Activated CD8-positive, alpha-beta memory T cell treated with anti-CD3 and anti-CD28 coated beads for 48 hours (primary cell): ENCODE measurements around the gene FAM83G.
"Not testable (repeated sequence)": the region's sequence is repeated elsewhere in the genome, so short reads cannot be mapped to it uniquely, and the experiment has no call there.

ENCODE experiments used
- DNase-seq, 3 experiments: peaks; one replicate each; pipeline ENCODE4 v3.0.0-alpha.2; 2020; ENCODE audit warnings: low read depth in 2 of 3, low spot score in 2 of 3

FAM83G gene, protein sequence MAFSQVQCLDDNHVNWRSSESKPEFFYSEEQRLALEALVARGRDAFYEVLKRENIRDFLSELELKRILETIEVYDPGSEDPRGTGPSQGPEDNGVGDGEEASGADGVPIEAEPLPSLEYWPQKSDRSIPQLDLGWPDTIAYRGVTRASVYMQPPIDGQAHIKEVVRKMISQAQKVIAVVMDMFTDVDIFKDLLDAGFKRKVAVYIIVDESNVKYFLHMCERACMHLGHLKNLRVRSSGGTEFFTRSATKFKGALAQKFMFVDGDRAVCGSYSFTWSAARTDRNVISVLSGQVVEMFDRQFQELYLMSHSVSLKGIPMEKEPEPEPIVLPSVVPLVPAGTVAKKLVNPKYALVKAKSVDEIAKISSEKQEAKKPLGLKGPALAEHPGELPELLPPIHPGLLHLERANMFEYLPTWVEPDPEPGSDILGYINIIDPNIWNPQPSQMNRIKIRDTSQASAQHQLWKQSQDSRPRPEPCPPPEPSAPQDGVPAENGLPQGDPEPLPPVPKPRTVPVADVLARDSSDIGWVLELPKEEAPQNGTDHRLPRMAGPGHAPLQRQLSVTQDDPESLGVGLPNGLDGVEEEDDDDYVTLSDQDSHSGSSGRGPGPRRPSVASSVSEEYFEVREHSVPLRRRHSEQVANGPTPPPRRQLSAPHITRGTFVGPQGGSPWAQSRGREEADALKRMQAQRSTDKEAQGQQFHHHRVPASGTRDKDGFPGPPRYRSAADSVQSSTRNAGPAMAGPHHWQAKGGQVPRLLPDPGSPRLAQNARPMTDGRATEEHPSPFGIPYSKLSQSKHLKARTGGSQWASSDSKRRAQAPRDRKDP

DNA sequence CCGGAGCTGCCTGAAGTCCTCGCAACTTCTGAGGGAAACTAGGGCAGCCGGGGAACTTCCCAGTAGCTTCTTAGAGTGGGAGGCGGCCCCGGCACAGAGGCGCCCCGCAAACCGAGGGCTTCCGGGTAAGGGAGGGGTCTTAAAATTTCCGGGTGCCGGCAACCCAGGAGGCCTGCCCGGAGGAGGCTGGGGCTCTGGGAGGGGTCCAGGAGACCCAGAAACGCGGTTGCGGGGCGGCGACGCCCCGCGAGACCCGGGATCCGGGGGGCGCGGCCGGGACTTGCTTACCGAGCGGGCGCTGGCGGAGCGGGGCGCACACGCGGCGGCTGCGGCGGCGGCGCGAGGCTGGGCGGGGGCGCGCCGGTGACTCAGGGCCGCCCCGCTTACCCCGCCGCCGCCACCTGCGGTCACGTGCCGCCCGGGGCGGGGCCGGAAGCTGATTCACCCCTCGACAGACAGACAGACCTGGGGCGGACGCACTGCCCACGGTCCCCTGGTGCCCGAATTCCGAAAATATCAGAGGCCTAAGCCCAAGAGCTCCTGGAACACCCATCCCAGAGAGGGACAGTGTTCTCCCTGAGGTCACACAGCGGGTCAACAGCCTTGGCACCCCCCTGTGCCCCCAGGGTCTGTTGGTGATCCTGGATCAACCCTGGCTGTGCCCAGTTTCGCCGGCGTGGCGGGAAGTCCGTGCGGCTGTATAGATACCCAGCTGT, at the start of gene FAM83G:
Gene FAM83G, minus strand, starts transcription at position 344 of the 716 bp plus-strand sequence. CDS start 723 bp downstream, outside the sequence.
- DNase-seq: peak; percentile 68 to 72 (median 69)

DNA sequence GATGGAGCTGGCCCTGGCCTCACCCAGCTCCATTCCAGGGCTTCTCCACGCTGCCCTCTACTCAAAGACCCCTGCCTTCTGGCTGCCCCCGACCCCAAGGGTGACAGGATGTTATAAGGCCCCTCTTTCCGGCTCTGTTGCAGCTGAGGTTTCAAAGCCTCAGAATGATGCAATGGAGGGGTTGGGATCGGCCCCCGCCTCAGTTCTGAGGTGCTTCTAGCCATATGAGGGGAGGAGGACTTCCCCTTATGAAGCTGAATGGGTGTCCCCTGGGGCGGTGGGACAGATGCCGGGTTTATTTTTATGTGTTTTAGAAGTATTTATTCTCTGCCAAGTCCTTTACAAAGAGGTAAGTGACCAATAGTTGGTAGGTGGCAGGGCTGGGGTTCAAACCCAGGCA, 44.3 kb upstream of the FAM83G start:
- DNase-seq: not testable (repeated sequence)

DNA sequence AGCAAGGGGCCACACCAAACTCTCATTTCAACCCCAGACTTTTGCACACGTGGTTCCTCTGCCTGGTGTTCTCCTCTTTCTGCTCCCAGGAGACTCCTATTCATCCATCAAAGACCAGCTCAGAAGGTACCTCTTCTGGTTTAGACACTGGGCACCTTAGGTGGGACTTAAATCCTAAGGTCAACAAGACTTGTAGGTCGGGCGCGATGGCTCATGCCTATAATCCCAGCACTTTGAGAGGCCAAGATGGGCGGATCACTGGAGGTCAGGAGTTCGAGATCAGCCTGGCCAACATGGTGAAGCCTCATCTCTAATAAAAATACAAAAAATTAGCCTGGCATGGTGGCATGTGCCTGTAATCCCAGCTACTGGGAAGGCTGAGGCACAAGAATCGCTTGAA, 42.9 kb upstream of the FAM83G start:
- not testable (repeated sequence) for DNase-seq

DNA sequence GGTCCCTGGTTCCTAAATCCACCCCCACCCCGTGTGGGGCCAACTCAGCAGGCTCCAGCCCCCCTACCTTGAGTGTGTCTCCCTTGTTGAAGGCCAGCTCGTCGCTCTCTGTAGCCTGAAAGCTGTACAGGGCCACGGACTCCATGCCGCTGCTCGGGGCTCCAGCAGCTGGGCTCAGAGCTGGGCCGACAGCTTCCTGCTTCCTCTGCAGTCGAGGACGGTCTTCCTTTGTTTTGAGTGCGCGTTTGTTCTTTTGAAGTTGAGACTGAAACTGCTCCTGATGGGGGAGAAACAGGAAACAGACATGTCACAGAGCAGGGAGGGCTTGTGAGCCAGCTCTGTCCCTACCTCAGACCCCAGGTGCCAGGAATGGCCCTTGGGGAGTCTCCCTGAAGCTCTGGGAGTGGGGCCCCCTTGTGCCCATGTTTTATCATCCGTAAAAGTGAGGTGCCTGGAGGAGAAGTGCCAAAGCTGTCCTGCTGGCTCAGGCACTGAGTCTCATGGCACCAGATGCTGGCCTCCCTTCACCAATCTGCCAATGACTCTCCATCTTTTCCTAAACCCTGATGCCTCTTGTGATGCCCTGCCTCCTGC, 42.3 kb upstream of the FAM83G start, which contains the start of gene GRAP:
Gene GRAP, minus strand, starts transcription at position 176 of the 594 bp plus-strand sequence. Its CDS starts 31 bp downstream, at position 145.
- DNase-seq: not testable (repeated sequence)

DNA sequence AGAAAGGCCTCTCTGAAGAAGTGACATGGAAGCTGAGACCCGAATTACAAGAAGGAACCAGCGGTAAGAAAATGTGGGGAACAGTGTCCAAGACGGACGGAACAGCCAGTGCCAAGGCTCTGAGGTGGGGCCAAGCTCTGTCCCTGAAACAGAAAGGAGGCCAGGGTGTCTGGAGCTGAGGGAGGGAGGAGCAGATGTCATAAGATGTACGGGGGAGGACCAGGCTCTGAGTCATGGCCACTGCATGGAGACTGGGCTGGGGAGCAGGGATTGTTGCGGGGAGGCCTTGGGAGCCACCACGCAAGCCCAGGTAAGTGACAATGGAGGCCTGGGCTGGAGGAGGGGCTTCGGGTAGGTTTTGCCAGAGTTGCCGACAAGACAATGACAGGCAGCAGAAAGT, 40.1 kb upstream of the FAM83G start:
- DNase-seq: not testable (repeated sequence)

DNA sequence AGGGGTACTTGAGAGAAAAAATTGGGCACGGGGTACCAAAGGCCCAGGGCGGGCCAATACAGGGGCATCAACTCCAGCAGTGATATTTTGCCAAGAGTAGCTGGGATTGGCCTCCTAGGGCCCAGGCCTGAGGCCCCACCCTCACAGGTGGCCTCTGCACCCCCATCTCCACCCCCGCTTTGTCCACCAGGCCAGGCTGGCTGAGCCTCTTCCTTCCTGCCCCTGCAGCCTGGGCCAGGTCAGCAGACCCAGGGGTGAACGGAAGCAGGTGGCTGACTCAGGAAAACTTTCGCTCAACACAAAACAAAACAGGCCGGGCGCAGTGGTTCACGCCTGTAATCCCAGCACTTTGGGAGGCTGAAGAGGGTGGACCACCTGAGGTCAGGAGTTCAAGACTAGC, 38.5 kb upstream of the FAM83G start:
- DNase-seq: not testable (repeated sequence)

DNA sequence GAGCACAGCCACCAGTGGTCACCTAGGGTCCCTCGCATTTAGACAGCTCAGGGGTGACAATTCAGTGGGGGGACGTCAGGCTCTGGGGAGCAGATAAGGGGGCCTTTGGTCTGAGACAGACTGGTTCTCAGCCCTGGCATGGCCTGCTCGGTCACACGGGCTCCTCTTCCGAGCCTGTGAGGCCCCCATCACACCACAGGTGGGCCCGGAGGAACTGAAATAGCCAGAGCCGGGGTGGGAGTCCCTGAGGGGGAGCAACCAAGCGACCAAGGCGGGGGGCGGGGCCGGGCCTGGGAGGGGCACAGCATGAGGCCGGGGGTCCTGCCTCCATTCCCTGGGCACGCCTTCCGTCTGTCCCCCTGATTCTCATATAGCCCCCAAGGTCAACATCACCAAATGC, 37.8 kb upstream of the FAM83G start:
- DNase-seq: not testable (repeated sequence)

DNA sequence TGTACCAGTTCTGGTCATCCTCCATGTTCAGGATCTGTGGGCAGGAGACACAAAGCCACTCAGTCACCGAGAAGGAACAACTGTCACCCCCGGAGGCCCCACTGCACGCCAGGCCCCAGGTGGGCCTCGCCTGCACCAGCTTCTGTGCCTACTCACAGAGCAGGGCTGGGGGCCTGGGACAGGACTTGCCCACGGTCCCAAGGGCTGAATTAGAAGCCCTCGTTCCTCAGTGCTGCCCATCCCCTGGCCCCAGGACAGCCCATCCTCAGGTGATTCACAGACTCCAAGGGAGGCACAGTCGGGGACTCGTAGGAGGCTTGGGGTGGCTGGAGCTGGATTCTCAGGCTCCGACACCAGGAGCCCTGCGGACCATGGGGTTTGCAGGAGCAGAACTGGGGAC, 37.3 kb upstream of the FAM83G start:
- DNase-seq: not testable (repeated sequence)

DNA sequence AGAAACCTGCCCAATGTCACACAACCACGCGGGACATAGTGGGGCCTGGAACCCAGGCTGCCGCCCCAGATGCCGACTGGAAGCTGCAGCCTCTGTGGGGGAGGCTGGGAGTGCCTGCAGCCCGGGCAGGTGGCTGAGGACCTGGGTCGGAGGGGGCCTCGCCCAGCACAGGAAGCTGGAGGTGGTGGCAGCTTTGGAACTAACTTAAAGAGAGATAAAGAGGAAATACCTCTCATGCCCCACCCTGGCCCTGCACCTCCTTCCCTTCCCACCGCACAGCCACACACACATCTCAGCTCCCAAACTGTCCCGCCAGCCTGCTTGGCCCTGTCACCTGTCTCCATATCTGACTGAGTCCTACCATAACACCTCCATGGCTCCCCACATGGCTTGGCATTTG, 35.8 kb upstream of the FAM83G start:
- DNase-seq: not testable (repeated sequence)

DNA sequence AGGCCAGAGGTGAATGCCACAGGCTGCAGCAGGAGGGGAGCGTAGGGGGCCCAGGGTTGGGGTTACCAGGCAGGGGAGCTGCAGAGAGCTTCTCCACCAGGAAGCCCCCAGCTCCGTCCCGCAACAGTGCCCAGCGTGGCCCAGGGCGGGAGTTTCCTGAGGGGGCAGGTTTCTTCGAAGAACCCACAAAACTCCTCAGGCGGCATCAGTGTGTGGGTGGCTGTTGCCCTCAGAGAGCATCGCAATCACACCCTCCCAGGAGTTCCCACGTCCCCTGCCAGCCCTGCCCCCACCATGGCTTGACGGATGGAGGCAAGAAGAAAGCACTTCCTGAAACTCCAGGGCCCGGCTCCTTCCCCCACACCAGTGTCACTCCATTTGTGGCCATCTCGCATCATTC, 34.2 kb upstream of the FAM83G start:
- DNase-seq: not testable (repeated sequence)

DNA sequence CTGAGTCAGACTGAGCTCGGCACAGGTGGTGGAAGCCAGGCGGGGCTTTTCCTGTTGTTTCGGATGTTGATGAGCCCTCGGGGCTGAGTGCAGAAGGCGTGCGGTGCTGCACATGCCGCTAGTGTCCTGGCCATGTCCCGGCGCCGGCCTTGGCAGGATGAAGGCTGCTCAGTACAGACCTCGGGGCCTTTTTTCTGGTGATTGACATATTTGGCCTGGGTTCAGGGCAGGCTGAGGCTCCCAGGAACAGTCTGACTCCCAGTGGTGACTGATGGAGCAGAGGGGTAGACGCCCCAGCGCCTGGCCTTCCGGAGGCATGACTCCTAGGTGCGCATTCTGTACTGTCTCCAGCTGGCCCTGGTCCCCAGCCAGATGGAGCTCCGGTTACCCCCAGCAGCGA, 33.4 kb upstream of the FAM83G start:
- DNase-seq: not testable (repeated sequence)

DNA sequence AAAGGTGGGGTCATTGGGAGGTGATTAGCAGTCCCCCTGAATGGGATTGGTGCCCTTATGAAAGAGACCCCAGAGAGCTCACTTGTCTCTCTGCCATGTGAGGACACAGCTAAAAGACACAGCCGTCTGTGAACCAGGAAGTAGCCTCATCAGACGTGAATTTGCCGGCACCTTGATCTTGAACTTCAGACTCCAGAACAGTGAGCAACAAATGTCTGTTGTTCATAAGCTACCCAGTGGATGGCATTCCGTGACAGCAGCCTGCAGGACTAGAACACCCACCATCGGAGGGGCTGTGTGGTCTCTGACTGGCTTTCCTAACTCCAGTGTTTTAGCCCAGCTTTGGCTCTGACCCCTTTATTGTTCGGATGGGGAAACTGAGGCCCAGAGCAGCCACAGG, 33.0 kb upstream of the FAM83G start:
- DNase-seq: not testable (repeated sequence)

DNA sequence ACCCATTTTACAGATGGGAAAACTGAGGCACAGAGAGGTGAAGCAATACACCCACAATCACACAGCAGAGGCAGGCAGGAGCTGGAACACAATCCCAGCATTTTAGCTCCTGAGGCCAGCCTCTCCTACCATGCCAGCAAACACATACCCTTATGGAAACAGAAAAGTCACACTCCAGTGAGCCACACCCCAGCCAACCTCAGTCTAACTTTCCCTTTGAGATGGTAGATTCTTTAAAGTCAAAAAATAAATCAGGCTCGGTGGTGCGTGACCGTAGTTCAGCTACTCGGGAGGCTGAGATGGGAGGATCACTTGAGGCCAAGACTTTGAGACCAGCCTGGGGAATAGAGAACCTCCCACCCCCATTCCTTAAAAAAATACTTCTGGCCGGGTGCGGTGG, 31.6 kb upstream of the FAM83G start:
- DNase-seq: not testable (repeated sequence)

DNA sequence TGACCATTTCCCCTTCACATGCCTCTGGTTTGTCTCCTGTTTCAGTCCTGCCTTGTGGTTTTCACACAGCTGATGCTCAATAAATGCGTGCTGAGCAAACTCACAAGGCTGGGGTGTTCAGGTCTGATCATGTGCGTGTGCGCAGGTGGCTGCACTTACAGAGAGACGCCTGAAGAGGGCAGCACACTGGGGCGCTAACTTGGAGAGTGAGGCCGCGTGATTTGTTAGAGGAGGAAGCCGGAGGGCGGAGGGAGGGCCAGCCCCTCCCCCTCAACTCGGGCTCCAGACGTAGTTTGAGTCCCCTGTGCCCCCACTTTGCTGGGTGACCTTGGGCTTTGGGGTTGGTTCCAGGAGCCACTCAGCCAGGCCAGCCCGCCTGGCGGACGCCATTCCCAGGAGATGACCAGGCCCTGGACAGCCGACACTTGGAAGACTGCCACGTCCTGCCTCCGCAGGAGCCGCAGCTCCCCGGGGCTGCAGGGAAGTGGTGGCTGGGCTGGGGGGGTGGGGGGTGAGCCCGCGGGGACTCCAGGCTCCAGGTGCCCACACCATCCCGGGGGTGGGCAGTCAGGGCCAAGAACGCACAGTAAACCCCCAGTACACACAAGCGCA, 27.9 kb upstream of the FAM83G start:
- DNase-seq: not testable (repeated sequence)

DNA sequence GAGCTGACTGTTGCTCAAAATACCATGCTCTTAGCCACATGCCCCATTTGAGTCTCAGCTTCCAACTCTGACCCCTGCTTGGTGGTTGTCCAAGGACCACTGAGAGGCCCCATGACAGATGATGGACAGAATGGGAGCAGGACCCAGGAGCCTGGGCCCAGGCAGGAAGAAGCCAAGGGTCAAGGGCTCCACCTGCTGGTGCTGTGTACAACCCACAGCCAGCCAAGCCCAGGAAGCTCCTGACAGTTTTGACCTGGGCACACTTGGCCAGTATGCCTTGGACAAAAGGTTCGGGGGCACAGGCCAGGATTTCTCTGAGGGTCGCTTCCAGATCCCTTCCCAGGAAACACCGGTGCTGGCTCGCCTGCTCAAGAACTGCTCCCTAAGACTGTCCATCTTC, 27.2 kb upstream of the FAM83G start:
- DNase-seq: peak in 1 of 3 experiments; percentile 23

DNA sequence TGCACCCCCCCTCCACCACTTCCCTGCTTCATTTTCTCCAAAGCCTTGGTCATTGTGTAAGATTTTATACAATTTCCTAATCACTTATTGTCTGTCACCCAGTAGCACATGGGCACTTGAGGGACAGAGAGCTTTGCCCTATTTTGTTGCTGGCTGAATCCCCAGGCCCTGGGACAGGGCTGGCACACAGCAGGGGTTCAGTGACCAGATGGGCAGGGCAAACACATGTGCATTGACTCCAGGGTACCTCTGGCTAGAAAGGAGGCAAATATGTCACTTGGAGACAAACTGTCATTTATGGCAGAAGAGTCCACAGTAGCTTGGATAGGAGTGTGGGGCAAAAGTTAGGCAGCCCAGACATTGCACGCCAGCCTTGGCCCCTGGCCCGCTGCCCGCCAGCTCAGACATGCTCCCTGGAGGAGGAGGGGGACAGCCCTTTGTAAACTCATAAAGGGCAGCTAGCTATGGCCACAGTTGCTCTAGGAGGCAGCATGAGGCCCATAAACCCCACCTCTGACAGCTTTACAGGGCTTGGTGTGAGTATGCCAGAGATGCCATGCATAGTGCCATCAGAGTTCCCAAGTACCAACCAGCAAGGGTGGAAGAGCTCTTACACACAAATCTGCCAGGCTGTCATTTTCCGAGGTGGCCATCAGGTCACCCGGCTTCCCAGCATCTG, 26.3 kb upstream of the FAM83G start:
- DNase-seq: not testable (repeated sequence)

DNA sequence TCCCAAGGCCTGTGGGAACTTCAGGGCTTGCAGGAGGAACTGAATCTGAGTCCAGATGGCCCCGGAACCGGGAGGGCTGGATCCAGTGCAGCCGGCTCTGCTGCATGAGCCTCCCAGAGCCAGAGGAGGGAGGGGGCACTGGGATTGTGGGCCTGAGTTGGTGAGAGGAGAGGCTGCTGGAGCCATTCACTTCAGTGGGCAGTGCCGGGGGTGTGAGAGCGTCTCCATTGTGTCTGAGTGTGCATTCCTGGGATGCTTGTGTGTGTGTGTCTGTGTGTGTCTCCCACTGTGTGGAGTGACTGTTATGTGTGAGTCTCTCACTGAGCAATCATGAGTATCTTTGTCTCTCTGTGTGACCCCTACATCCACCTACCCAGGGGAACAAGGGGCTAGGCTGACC, 25.2 kb upstream of the FAM83G start:
- DNase-seq: not testable (repeated sequence)

DNA sequence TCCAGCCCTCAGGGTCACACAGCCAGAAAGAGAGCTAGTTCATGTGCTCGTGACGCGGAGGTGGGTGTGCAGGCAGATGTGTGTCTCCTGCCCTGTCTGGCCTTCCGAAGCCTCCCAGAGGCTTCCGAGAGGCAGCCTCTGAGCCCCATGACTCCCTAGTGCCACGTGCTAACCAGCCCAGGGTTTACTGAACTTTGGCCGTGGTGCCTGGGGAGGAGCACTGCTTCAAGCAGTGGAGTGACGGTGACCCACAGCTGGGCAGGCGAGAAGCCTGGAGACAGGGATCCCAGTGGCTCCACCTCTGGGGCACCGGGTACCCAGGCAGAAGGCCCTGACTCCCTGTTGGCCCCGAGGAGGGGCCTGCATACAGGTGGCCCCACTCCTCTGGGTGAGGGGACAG, 24.1 kb upstream of the FAM83G start:
- DNase-seq: not testable (repeated sequence)

DNA sequence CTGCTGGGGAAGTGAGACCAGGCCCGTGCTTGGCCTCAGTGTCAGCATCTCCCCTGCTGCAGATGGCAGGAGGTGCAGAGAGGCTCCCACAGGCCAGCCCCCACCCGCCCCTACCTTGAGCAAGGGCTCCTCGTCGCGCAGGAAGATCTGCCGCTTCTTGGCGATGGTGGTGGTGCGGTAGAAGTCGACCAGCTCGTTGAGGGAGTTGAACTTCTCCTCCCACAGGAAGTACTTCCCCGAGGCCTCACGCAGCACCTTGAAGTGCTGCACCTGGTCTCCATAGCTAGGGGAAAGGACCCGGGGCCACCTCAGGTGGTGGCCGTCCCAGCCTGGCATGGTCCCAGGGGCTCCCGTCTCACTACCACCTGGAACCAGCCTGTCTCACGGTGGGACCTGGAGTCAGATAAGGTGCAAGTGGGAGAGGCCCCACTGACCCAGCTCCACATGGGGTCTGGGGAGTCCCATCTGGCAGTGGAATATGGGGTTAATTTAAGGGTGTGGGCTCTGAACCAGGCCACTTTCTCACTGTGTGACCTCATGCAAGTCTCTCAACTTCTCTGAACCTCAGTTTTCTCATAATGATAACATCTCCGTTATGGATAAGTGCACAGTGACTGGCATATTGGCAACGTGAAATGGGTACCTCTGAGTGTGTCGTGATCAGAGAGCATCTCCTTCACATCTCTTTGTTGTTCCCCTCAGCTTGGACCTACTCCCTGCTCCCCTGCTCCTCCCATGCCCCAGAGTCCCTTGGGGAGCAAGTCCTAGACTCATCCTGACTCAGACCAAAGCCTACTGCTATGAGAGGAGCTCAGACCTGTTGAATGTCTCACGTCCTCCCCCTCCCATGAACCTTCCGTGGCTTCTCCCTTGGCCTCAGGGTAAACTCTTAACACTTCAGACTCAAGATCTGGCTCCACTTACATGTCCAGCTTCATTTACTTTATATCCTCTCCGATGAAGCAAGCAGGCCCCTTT, 19.8 kb upstream of the FAM83G start:
- DNase-seq: no peak
